ENCODE measurements around the gene PEX6.

DNA sequence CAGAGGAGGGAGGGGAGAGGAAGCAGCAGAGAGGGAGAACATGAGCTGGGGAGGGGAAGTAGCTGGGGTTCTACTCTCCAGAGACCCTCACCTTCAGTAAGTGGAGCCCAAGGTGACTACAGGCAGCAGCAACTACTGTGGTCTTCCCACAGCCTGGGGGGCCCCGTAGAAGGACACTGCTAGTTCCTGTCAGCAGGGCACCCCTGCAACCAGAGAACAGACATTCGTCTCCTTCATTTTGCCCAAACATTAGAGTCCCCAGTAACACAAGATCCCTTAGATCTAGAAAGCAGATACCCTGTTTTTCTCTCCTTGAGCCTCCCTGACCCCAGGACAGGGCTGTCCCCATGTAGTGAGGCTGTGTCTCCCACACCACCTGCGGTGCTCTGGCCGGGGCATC is 10.2 kb downstream of the PEX6 start:
- TF ChIP-seq CTCF (conservative IDR thresholded peaks at IDR 0.05; ENCODE audit: low read depth, low read length) (no peak), EZH2 (IDR thresholded peaks at IDR 0.05; ENCODE audit: borderline replicate concordance, low read depth, low read length, poor library complexity, severe bottlenecking) (no peak)
